Measurements from ENCODE around the gene CUL9.

The CUL9 gene

DNA sequence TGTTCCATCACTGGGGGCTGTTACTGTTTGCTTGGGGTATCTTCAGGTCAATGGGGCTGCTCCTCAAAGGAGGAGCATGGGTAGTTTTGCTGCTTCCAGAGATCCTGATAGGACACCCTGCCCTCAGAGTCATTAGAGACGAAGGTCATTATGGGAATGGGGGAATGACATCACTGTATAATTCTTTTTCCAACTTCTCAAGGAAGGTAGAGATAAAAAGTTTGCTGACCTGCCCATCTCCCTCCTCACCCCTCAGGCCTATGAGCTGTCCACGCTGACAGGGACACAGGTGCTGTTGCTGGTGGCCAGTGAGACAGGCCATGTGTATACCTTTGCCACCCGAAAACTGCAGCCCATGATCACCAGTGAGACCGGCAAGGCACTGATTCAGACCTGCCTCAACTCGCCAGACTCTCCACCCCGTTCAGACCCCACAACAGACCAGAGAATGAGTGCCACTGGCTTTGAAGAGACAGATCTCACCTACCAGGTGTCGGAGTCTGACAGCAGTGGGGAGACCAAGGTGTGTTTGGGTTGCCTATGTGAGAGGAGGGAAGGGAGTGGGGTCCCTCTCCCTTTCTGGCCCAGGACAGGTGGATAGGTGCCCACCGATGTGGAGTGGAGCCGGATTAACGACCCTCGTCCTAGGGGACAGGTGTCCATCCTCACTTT is 8.3 kb upstream of the CUL9 start:
- DNase-seq, result no peak

DNA sequence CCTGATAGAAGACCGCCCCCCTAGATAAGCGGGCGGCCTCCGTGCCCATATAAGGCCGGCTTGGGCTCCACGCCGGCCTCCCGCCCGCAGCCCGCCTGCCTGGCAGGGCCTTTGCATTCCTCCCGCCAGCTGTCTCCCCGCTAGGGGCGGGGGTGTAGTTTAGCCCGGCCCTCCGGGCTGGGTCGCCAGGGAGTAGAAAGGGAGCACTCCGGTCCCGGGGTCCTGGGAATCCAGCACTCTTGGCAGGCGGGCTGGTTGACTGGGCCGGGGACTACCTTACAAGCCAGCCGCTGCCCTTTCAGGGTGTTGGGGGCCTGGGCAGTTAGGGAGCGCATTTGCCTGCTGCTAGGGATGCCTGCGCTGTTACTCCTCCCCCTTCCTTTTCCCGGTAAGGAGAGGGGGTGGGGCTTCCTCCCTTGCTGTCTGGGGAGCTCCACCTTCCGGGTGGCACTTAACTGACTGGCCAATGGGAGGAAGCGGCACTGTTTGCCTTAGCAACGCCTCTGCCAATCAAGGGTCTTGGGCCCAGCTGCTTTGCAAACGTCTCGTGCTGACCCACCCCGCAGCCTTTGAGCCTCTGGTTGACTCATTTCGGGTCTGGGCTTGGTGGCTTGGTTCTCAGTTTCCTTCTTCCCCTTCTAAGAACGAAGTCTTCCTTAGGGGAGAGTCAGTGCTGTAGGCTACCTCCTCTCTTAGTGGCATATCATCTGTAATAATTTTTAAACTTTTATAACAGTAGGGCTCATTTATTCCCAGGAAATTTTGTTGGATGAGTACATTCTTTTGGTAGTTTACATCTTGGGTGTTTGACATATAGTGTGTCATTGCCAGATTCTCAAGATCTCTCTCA is 7.5 kb upstream of the CUL9 start:
- DNase-seq, result peak; percentile 95

DNA sequence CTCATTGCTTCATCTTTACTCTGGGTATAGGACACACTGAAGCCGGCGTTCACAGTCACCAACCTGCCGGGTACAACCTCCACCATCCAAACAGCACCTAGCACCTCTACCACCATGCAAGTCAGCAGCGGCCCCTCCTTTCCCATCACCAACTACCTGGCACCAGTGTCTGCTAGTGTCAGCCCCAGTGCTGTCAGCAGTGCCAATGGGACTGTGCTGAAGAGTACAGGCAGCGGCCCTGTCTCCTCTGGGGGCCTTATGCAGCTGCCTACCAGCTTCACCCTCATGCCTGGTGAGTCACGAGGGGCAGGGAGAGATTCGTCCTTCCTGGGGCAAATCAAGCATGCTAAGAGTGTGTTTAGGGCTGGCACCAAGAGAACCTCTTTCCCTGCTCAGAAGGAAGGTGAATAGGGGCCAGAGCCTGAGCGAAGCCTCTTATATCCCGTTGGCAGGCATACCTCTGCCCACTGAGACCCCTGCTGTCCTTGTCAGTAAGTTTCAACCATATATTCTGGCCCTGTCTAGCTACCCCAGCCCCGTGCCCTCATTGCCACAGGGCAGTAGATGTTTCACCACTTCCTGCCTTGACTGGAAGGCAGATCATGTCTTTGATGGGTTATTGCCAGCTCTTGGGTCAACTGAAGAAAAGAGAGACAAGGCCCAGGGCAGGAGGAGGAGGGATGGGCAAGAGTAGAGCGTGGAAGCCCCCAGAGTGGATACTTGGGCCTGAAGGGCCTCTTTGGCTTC is 6.1 kb upstream of the CUL9 start:
- DNase-seq, result no peak

DNA sequence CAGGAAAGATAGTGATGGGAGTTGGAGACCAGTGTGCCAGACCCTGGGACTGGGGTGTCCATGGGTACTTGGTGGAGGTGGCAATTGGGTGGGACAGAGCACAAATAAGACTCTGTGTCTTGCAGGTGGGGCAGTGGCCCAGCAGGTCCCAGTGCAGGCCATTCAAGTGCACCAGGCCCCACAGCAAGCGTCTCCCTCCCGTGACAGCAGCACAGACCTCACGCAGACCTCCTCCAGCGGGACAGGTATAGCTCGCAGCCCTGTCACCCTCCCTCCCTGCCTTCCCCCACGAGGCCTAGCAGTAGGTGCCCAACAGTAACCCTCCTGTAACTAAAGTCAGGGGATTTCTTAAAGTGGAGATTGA is 5.6 kb upstream of the CUL9 start:
- no peak for DNase-seq

DNA sequence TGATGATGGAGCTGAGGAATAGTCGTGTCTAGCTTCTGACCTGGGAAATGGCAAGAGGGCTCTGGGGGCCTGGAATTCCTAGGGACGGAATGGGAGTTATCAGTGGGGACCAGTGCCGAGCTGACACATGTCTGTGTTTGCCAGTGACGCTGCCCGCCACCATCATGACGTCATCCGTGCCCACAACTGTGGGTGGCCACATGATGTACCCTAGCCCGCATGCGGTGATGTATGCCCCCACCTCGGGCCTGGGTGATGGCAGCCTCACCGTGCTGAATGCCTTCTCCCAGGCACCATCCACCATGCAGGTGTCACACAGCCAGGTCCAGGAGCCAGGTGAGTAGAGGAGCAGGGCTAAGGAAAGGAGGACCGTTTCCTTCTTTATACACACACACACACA is 3.8 kb upstream of the CUL9 start:
- no peak for DNase-seq

DNA sequence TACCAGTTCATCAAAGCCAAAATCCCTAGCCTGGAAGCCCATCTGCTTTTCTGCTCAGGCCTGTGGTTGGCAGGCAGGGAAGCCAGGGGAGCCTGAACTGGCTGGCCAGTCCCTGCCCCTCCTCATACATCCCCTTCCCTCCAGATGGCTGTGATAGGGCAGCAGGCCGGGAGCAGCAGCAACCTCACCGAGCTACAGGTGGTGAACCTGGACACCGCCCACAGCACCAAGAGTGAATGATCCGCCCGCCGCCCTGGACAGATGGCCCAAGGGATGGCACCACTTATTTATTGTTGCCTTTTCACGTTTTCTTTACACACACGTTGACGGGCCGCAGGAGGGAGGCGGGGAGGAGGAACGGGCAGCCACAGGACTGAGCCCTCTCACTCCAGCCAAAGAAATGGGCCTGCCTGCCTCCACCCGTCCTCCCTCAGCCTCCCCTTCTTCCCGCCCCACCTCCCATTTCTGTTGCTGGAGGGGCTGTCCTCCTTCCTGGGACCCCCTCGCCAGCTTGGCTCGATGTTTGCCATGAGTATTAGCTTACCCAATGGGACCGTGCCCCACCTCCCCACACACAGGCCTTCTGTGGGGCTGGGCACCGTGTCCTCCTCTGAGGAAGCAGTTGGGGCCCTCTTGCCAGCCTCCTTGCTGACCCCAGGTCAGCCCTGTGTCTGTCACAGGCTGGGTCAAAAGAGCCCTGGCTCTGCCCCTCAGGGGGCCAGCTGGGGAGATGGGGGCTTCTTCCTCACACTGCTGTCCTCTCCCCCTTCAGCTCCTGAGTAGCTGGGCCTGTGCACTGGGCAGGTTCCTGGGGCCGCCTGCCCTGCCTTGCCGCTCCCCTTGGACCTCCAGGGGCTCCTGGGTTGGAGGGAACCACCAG is 2.8 kb upstream of the CUL9 start:
- no peak for DNase-seq

DNA sequence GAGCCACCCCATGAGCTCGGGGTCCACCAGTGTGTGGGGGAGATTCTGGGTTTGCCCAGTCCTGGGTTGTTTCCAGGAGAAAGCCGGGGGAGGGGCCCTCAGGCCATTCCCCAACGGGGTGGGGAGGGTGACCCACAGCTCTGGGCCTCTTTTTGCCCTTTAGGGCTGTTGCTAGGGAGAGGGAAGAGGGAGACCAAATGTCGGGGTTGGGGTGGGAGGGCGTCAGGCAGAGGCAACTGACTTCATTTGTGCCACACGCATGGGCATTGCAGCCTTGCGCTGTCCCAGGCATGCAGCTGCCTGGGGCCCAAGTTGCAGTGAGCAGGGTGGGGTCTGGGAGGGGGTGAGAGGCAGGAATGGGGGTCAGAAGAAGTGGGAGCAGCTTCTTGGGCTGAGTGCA is 1.9 kb upstream of the CUL9 start:
- DNase-seq, result no peak

DNA sequence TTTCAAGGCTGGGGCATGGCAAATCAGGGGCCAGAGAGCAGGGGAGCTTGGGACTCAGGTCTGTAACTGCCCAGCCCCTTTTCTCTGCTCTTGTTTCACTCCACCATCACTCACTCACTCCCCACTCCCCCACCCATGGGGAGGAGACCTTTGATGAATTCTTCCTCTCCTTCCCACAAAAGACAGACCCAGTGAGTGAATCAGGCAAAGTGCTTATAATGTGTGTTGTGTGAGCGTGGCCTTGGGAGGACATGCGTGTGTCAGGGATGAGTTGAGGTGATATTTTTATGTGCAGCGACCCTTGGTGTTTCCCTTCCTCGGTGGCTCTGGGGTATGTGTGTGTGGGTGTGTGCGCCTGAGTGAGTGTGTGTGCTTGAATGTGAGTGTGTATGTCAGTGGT is 1.0 kb upstream of the CUL9 start:
- no peak for DNase-seq

DNA sequence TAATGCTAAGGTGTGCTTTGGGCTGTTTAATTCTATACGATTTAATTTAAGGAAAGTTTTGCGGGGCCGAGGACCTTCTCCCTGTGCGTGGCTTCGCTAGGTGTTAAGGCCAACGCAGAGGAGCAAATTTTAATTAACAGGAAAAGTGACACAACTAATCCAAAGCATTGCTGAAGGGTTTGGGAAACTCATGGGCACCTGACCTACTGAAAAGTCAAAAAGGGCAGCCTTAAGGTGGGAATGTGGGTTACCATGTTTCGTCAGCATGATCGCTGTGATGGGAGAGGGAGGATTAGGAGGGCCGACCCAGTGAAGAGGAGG is 415 bp upstream of the CUL9 start:
- DNase-seq, result no peak

DNA sequence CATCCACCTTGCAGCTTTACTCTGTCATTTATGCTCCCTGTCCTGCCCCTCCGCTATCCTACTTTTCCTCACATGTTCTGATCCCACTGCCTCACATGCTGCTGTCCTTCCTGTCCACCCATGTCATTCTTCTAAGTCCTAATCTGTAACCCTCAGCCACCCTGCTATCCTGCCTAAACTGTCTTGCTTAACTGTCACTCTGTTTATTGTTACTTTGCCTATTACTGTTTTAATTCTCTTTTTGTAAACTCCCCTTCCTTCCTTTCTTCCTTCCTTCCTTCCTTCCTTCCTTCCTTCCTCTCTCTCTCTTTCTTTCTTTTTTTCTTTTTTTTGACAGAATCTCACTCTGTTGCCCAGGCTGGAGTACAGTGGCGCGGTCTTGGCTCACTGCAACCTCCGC is 1.4 kb downstream of the CUL9 start:
- no peak for DNase-seq

DNA sequence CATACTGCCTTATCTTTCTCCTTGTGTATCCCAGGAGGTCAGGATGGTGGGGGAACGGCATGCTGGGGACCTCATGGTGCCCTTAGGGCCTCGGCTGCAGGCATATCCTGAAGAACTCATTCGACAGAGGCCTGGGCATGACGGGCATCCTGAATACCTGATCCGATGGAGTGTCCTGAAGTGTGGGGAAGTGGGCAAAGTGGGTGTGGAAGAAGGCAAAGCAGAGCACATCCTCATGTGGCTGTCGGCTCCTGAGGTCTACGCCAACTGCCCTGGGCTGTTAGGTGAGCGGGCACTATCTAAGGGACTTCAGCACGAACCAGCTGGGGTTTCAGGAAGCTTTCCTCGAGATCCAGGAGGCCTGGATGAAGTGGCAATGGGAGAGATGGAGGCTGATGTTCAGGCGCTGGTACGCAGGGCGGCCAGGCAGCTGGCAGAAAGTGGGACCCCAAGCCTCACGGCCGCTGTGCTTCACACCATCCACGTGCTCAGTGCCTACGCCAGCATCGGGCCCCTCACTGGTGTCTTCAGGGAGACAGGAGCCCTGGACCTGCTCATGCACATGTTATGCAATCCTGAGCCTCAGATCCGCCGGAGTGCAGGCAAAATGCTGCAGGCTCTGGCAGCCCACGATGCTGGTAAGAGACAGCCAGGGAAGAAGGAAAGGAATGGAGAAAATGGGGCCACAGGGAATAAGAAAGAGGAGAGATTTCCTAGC is 2.4 kb downstream of the CUL9 start:
- DNase-seq, result no peak

DNA sequence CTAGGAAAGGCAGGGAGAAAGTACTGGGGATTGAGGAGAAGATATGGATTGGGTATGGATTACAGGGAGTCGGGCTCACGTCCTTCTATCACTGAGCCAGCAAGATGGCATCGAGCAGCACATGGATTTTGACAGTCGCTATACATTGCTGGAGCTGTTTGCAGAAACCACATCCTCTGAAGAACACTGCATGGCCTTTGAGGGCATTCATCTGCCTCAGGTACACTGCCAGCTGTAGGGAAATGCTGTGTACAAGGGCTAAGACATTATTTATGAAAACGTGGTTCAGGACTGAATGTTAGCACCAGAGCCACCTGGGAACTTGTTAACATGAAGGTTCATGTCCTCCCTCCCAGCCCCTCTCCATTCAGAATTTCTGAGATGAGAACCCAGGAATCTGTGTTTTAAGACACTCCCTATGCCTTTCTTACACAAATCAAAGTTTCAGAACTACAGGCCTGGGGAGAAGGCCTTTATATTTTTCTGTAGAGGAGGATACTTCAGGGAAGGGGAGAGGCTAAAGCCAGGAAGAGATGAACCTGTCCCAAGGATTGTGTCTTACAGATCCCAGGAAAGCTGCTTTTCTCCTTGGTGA is 3.5 kb downstream of the CUL9 start:
- no peak for DNase-seq

DNA sequence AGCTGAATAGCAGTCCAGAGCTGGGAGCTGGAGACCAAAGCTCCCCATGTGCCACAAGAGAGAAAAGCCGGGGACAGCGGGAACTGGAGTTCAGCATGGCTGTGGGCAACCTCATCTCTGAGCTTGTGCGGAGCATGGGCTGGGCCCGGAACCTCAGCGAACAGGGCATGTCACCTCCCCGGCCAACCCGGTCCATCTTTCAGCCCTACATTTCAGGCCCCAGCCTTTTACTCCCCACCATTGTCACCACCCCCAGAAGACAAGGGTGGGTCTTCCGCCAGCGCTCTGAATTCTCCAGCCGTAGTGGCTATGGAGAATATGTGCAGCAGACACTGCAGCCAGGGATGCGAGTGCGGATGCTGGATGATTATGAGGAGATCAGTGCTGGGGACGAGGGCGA is 4.0 kb downstream of the CUL9 start:
- DNase-seq, result no peak

DNA sequence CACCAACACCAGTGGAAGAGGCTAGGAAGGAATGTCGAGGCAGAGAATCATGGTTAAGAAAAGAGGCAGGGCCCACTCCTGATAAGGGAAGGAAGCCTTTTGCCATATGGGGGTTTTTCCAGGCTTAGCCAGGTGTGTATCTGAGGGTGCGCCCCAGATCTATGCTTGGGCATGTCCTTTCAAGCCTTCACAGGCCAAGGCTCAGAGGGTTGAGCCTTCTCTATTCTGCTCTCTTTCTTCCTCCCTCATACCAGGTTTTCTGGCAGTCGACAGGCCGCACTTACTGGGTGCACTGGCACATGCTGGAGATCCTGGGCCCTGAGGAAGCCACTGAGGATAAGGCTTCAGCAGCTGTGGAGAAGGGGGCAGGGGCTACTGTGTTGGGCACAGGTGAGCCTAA is 4.7 kb downstream of the CUL9 start:
- DNase-seq, result no peak

DNA sequence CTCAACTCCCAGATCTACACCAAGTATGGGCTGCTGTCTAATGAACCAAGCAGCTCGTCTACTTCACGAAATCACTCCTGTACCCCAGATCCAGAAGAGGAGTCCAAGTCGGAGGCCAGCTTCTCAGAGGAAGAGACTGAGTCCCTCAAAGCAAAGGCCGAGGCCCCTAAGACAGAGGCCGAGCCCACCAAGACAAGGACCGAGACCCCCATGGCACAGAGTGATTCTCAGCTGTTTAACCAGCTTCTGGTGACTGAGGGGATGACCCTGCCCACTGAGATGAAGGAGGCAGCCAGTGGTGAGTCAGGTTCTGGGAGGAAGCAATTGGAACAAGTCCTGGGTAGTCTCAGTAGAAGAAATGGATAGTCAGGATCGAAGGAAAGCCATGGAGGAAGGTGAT is 5.8 kb downstream of the CUL9 start:
- DNase-seq, result no peak

DNA sequence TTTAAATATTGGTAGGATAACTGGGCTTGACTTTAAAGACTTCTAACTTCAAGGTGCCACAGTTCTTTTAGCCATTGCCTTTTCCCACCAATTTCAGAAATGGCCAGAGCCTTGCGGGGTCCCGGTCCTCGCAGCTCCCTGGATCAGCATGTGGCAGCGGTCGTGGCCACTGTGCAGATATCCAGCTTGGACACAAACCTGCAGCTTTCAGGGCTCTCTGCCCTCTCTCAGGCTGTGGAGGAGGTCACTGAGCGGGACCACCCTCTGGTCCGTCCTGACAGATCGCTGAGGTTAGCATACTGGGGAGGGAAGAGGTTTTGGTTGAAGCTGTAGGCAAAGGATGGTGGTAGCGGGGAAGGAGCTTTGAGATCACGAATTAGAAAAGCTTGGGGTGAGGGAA is 6.4 kb downstream of the CUL9 start:
- DNase-seq, result no peak

DNA sequence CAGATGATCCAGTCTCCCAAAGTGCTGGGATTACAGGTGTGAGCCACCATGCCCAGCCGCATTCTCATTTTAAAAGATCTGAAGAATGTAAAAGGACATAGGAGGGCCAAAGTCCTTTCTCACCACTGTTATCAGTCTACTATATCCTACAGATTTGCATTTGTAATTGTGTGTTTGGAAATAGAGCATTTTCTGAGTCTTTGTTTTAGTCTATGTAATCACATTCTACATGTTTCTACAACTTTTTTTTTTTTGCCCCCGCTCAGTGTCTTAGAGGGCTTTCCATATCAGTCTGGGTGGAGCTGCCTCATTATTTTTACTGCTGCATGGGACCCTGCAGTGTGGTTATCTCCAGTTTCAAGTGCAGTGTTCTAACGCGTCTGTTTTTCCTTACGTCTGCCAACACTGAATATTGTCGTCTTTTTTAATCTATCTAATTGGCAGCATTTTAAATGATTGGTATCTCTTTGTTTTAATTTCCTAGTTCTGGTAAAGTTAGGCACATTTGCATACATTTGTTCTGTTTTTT is 7.8 kb downstream of the CUL9 start:
- no peak for DNase-seq

DNA sequence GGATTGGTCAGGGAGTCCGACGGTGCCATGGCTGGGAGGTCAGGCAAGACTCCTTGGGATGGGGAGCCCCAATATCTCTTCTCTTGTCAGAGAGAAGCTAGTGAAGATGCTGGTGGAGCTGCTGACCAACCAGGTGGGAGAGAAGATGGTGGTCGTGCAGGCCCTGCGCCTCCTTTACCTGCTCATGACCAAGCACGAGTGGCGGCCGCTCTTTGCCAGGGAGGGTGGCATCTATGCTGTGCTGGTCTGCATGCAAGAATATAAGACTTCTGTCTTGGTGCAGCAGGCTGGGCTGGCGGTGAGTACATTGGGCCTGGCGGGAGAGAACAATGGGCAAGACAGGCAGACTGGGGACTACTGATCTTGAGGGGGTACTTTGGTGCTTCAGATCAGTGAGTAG is 10.9 kb downstream of the CUL9 start:
- DNase-seq, result no peak

DNA sequence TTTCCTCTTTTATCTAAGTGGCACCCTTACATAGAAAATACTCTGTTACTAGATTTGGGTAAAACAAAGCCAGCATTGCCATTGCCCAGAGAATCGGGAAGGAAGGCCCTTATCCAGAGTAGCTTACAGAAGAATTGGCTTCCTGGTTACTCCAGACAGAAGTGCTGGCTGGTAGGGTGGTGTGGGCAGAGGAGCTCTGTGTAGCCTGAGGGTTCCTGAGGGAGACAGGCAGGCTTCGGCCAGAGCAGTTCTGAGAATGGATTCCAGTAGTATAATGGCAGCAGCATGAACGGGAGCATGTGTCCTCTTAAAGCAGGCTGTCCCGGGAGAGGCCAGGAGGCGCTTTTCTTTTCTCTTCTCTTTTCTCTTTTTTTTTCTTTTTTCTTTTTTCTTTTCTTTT is 11.9 kb downstream of the CUL9 start:
- DNase-seq, result no peak

DNA sequence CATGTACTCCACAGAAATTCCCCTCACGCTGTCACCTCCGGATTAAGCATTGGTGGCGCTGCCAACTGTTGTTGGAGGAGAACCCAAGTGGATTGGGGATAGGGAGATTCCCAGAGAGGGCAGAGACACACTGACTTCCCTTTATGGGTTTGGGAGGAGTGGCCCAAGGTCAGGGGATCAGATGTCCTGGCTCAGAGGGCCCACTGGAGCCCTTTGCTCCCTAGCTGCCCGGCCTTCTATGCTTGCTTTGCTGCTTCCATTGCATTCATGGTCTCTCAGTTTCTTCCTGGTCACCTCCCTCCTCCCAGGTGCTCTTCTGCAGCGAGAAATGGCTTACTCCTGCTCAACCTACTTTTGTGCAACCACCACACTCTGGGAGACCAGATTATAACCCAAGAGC is 14.3 kb downstream of the CUL9 start:
- no peak for DNase-seq

DNA sequence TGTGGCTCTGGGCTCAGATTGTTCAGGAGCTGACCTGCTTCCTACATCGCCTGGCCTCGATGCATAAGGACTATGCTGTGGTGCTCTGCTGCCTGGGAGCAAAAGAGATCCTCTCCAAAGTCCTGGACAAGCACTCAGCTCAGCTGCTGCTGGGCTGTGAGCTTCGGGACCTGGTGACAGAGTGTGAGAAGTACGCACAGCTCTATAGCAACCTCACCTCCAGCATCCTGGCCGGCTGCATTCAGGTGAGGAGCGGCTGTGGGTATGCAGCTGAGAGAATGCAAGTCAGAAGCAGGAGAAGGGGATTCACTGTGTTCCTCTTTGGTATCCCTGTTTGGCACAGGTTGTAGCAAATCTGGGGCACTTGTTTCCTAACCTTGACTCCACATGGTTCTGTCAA is 17.9 kb downstream of the CUL9 start:
- no peak for DNase-seq

DNA sequence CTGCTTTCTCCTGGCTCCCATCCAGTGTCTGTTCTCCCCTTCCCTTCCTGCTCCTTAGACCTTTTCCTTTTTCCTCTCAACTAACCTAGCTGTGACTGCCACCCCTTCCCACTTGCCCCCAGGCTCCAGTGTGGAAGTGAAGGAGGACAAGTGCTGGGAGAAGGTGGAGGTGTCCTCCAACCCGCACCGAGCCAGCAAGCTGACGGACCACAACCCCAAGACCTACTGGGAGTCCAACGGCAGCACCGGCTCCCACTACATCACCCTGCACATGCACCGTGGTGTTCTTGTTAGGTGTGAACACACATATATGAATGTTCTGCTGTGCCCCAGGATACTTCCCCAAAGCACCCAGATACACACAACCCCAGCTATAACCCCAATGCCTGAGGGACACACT is 18.5 kb downstream of the CUL9 start:
- no peak for DNase-seq
